GM12878 (cell line): Measurements from ENCODE around the gene DNAJC5G. TPM values are rescaled to one million over a fixed set of nuclear protein-coding genes. Genes with fewer than 3 reads are reported as not detected.
A peak's percentile ranks its signal among the peaks of the same experiment; 100 is the strongest.

Experiments
- ATAC-seq: fragments of 200-7000 bp; cut with Tn5 transposase; 3 replicates; pipeline ENCODE4 v1.9.1; 2020; ENCODE audit warnings: mild to moderate bottlenecking, moderate library complexity
- BruUV-seq: library from RNA; stranded (reverse); fragments of 400-500 nt; replicated peaks from 2 replicates; lab custom pipeline; 2021; lab: Mats Ljungman, UMichigan
- CTCF ChIA-PET: fragments of 300-600 bp; sonication (Branson Sonifier 250); formaldehyde crosslinking; extraction: SDS; loops from one replicate; lab custom pipeline; 2021; ENCODE audit warnings: inconsistent platforms; lab: Yijun Ruan, JAX
- POLR2A ChIA-PET: fragments of 350-600 bp; formaldehyde crosslinking; extraction: SDS; loops from one replicate; lab custom pipeline; 2021; ENCODE audit warnings: inconsistent platforms; lab: Charles Lee
- RAD21 ChIA-PET: fragments of 300-600 bp; sonication (Branson Sonifier 250); formaldehyde crosslinking; loops from one replicate; lab custom pipeline; 2023; ENCODE audit warnings: antibody characterized with exemption; ENCODE audit not compliant: unreplicated experiment; lab: Charles Lee
- SMC1A ChIA-PET: fragments of 300-600 bp; sonication (Branson Sonifier 250); formaldehyde crosslinking; loops from one replicate; lab custom pipeline; 2023; ENCODE audit not compliant: unreplicated experiment, uncharacterized antibody; lab: Charles Lee
- DNase-seq: peaks from one replicate; pipeline ENCODE4 v3.0.0-alpha.2; 2011; ENCODE audit warnings: low read depth, low spot score
- FAIRE-seq: peaks from 3 replicates; lab custom pipeline; 2011; peaks lifted over from hg19 to GRCh38; lab: Jason Lieb, UNC
- H2AFZ ChIP-seq: 2 replicates; pipeline ENCODE4 v1.6.0; 2011; ENCODE audit warnings: low read depth, low read length, control low read depth; ENCODE audit not compliant: control insufficient read depth
- H3K27ac ChIP-seq: 2 replicates; pipeline ENCODE4 v1.5.1; 2011; ENCODE audit warnings: control low read depth; ENCODE audit not compliant: control insufficient read depth, insufficient read depth
- H3K27me3 ChIP-seq, 2 experiments: replicated peaks in 1 of 2; 2 replicates each; pipeline versions ENCODE4 v1.6.0 to v1.6.1; 2011; ENCODE audit warnings: low read length in 1 of 2; ENCODE audit not compliant: control insufficient read depth in 2 of 2, insufficient read depth in 2 of 2
- H3K36me3 ChIP-seq, 2 experiments: 2 replicates each; pipeline ENCODE4 v1.5.1; 2011; ENCODE audit warnings: low read length in 1 of 2; ENCODE audit not compliant: control insufficient read depth in 2 of 2, insufficient read depth in 2 of 2
- H3K4me1 ChIP-seq: 2 replicates; pipeline ENCODE4 v1.6.1; 2011; ENCODE audit warnings: mild to moderate bottlenecking, low read length, moderate library complexity, mixed read lengths; ENCODE audit not compliant: control insufficient read depth, insufficient read depth
- H3K4me2 ChIP-seq: 2 replicates; pipeline ENCODE4 v1.6.0; 2011; ENCODE audit warnings: control low read depth; ENCODE audit not compliant: control insufficient read depth, insufficient read depth
- H3K4me3 ChIP-seq: fragments of 200-600 bp; sonication (generic); 2 replicates; pipeline ENCODE4 v1.5.1; 2016
- H3K79me2 ChIP-seq: 2 replicates; pipeline ENCODE4 v1.6.0; 2011; ENCODE audit warnings: low read length; ENCODE audit not compliant: control insufficient read depth, insufficient read depth
- H3K9ac ChIP-seq: 2 replicates; pipeline ENCODE4 v1.8.0; 2011; ENCODE audit warnings: low read length, control low read depth, mixed read lengths; ENCODE audit not compliant: control insufficient read depth, insufficient read depth
- H3K9me3 ChIP-seq: replicated peaks from 3 replicates; pipeline ENCODE4 v1.5.1; 2011; ENCODE audit warnings: mild to moderate bottlenecking, low read length; ENCODE audit not compliant: control insufficient read depth, insufficient read depth
- H4K20me1 ChIP-seq: 2 replicates; pipeline ENCODE4 v1.6.0; 2011; ENCODE audit not compliant: control insufficient read depth, insufficient read depth
- BCL11A ChIP-seq: IDR thresholded peaks from 2 replicates; pipeline ENCODE4 v1.6.1; 2011; ENCODE audit warnings: low read depth, low read length
- BCLAF1 ChIP-seq: fragments of 450-650 bp; IDR thresholded peaks from 2 replicates; pipeline ENCODE4 v1.6.1; 2017; ENCODE audit warnings: antibody characterized with exemption, mild to moderate bottlenecking, moderate library complexity
- CEBPZ ChIP-seq: fragments of 150-350 bp; IDR thresholded peaks from 2 replicates; pipeline ENCODE4 v1.6.1; 2016; ENCODE audit warnings: low read depth, low read length
- HCFC1 ChIP-seq: fragments of 150-350 bp; IDR thresholded peaks from 2 replicates; pipeline ENCODE4 v1.6.1; 2014; ENCODE audit warnings: low read length
- HDAC6 ChIP-seq: fragments of 200-600 bp; sonication (generic); IDR thresholded peaks from one replicate; pipeline ENCODE4 v1.8.0; 2017; ENCODE audit warnings: antibody characterized with exemption; ENCODE audit not compliant: unreplicated experiment
- LARP7 ChIP-seq: fragments of 450-650 bp; IDR thresholded peaks from 2 replicates; pipeline ENCODE4 v1.6.1; 2017; ENCODE audit warnings: mild to moderate bottlenecking
- POLR2A ChIP-seq: IDR thresholded peaks from 2 replicates; pipeline ENCODE4 v1.6.1; 2011; ENCODE audit warnings: low read depth, mild to moderate bottlenecking, low read length
- POLR2AphosphoS5 ChIP-seq: IDR thresholded peaks from 2 replicates; pipeline ENCODE4 v1.6.1; 2011; ENCODE audit warnings: mild to moderate bottlenecking, low read length, inconsistent platforms
- SMARCA5 ChIP-seq: fragments of 450-650 bp; IDR thresholded peaks from 2 replicates; pipeline ENCODE4 v1.6.1; 2017; ENCODE audit warnings: mild to moderate bottlenecking
- SMC3 ChIP-seq: IDR thresholded peaks from 2 replicates; pipeline ENCODE4 v1.6.1; 2011; ENCODE audit warnings: low read length, improper control_type of control experiment, borderline replicate concordance
- SUZ12 ChIP-seq: fragments of 200-600 bp; sonication (generic); IDR thresholded peaks from one replicate; pipeline ENCODE4 v1.6.1; 2018; ENCODE audit warnings: antibody characterized with exemption, mild to moderate bottlenecking; ENCODE audit not compliant: unreplicated experiment
- WGBS: methylation state at CpG from one replicate; pipeline ENCODE4 v1.1.6; 2016; ENCODE audit warnings: low lambda C conversion rate; ENCODE audit not compliant: insufficient replicate concordance, insufficient coverage; ENCODE audit errors: missing lambda C conversion rate; 5-methylcytosine and 5-hydroxymethylcytosine counted together
- in situ Hi-C: fragments of 300-500 bp; cut with MboI; formaldehyde crosslinking; loops from 9 replicates; pipeline ENCODE4 v1.14.3; 2018; ENCODE audit warnings: mixed read lengths
- intact Hi-C: fragments of 100-400 bp; cut with micrococcal nuclease; formaldehyde crosslinking; loops from one replicate; pipeline ENCODE4 v1.14.2; 2022; ENCODE audit not compliant: unreplicated experiment
- polyA plus RNA-seq, 11 experiments: library from polyadenylated mRNA; depleted of rRNA in 4 of 11; unstranded in 6 of 11; stranded (reverse) in 5 of 11; fragments of >200 nt; fragmentation: Nextera tagmentation in 4 of 11; fragmentation: Illumina TruSeq in 1 of 11; extraction: Ambion mirVana in 4 of 11; extraction: Trizol in 1 of 11; gene quantifications; 1 replicate in 1 of 11; 2 replicates in 10 of 11; pipeline versions ENCODE4 v1.2.1 to v1.2.3, GENCODE V29; 2011 to 2016; ENCODE audit warnings: inconsistent platforms in 2 of 11, missing spikeins in 2 of 11, low read depth in 1 of 11
- total RNA-seq, 4 experiments: library from RNA; depleted of rRNA in 3 of 4; stranded (reverse); fragments of >200 nt in 3 of 4; fragmentation: Illumina TruSeq in 1 of 4; extraction: Trizol in 1 of 4; gene quantifications; 2 replicates each; pipeline versions ENCODE4 v1.2.1 to v1.2.3, GENCODE V29; 2013 to 2021

DNAJC5G gene
- total and polyA plus RNA-seq, 10 of the 15 experiments (the other 5 are each of a cell fraction or from before 2014, with no cell fraction given) = not detected

GRCh38 chr2:27314709-27315108, 39.5 kb downstream of the DNAJC5G start:
- Histone ChIP-seq H3K4me2 (no peak overlapping the region), H3K4me1 (no peaks in the 10 kb centered on the region), H3K9me3 (no peaks in the 10 kb centered on the region), H3K36me3 (peaks cover 0 to 6% of the 10 kb centered on the region in 2 experiments; a peak in 2 of 4 replicates), H2AFZ (no peak overlapping the region), H3K27ac (no peak overlapping the region), H4K20me1 (no peaks in the 10 kb centered on the region), H3K27me3 (no peaks in the 10 kb centered on the region), H3K9ac (no peak overlapping the region), H3K4me3 (no peak overlapping the region), H3K79me2 (no peaks in the 10 kb centered on the region)
- no peak for ATAC-seq
- intact Hi-C loops (no loop called here), in situ Hi-C loops (no loop called here)
- WGBS = 74% methylated on average over 9 of the region's 9 CpGs
- ChIA-PET RAD21 (no interaction called here), CTCF (interaction anchor here (1.6 kb wide), 1 partner anchor 12 kb away, joined by 16 read pairs; no protein-coding TSS in a partner anchor), POLR2A (no interaction called here), SMC1A (interaction anchor here (0.6 to 1.2 kb wide), 2 partner anchors 8 to 488 kb away, joined by 3 to 4 read pairs; partner anchors contain the start of gene MPV17)
- no peak for DNase-seq
- TF ChIP-seq SMC3 (no peak), POLR2A (0 out of 2 replicates have a peak, but pooled peaks have one; percentile 29)
- BruUV-seq = no TSS peak
- FAIRE-seq = no peak

GRCh38 chr2:27315122-27315521, 39.9 kb downstream of the DNAJC5G start:
- no peak overlapping the region for H3K27ac ChIP-seq
- SMC1A ChIA-PET = no interaction called here
- ATAC-seq (no peak), DNase-seq (no peak), FAIRE-seq (no peak)
- POLR2A ChIA-PET = no interaction called here
- in situ Hi-C loops = no loop called here
- intact Hi-C loops = no loop called here
- H3K9ac ChIP-seq = no peak overlapping the region
- no peaks in the 10 kb centered on the region for H4K20me1 ChIP-seq
- H3K4me2 ChIP-seq = no peak overlapping the region
- no TSS peak for BruUV-seq
- H3K4me3 ChIP-seq = no peak overlapping the region
- CTCF ChIA-PET = interaction anchor here (1.6 kb wide), 1 partner anchor 12 kb away, joined by 16 read pairs; no protein-coding TSS in a partner anchor
- no peaks in the 10 kb centered on the region for H3K9me3 ChIP-seq
- H3K36me3 ChIP-seq = peaks cover 0 to 6% of the 10 kb centered on the region in 2 experiments; a peak in 2 of 4 replicates
- H3K79me2 ChIP-seq = no peaks in the 10 kb centered on the region
- no peaks in the 10 kb centered on the region for H3K27me3 ChIP-seq
- 92% methylated on average over 8 of the region's 8 CpGs for WGBS
- H2AFZ ChIP-seq = no peak overlapping the region
- no peaks in the 10 kb centered on the region for H3K4me1 ChIP-seq
- RAD21 ChIA-PET = no interaction called here
- TF ChIP-seq SUZ12 (no peak), POLR2AphosphoS5 (no peak), CEBPZ (no peak), HCFC1 (no peak), HDAC6 (no peak), BCLAF1 (no peak), LARP7 (no peak), BCL11A (no peak), SMARCA5 (no peak)
